Heart left ventricle (tissue), 13 donors: ENCODE results near the gene TRAPPC12.

ENCODE experiments used
- POLR2A ChIP-seq, 2 donors: fragments of 450-650 bp; IDR thresholded peaks; one replicate each; pipeline ENCODE4 v1.6.1; 2017; ENCODE audit warnings: antibody characterized with exemption in 2 of 2, mild to moderate bottlenecking in 2 of 2, moderate library complexity in 2 of 2
- TF ChIP-seq, protein P1 (sequence below), 12 donors: fragments of 200-600 bp; sonication (generic) in 4 of 12; IDR thresholded peaks; one replicate each; pipeline versions ENCODE4 v1.5.0 to v1.8.0; 2018 to 2022; ENCODE audit warnings: antibody characterized with exemption in 12 of 12, mild to moderate bottlenecking in 5 of 12
- donor health status: ischemic (EF 13 %, LVEDD 7.1; RV severe dilation, severe dysfunction).
- donor health status: DM: no; HTN: yes; CAD: no.
- donor health status: DM: no; HTN: no; CAD: no.
- donor health status: ischemic (EF 25% LVEDD 6.9; RV normal size, moderate dysfunction).
- donor health status: ischemic (EF 25% LVEDD 5.7; RV mildly dilated, moderate dysfunction).
- donor health status: ischemic (EF 35%, LVEDD 5.7; RV mildly dilated, moderate dysfunction).
- donor health status: nonischemic (EF 11% LVEDD 7.7; RV severe dilation, severe dysfunction).
- donor health status: DM: yes; HTN: yes; CAD: no.
- donor health status: PGD.
- donor health status: ischemic (EF 29% LVEDD 5.4; RV normal size, mild dysfunction).
- donor health status: nonischemic (EF 23%, LVEDD 6.1; RV moderate dilation, normal function).

GRCh38 chr2:3418766-3419404, 39.4 kb downstream of the TRAPPC12 start:
- TF ChIP-seq, protein P1, sequence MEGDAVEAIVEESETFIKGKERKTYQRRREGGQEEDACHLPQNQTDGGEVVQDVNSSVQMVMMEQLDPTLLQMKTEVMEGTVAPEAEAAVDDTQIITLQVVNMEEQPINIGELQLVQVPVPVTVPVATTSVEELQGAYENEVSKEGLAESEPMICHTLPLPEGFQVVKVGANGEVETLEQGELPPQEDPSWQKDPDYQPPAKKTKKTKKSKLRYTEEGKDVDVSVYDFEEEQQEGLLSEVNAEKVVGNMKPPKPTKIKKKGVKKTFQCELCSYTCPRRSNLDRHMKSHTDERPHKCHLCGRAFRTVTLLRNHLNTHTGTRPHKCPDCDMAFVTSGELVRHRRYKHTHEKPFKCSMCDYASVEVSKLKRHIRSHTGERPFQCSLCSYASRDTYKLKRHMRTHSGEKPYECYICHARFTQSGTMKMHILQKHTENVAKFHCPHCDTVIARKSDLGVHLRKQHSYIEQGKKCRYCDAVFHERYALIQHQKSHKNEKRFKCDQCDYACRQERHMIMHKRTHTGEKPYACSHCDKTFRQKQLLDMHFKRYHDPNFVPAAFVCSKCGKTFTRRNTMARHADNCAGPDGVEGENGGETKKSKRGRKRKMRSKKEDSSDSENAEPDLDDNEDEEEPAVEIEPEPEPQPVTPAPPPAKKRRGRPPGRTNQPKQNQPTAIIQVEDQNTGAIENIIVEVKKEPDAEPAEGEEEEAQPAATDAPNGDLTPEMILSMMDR (IDR thresholded peaks at IDR 0.05), result no peak
- no peak for TF ChIP-seq POLR2A (IDR thresholded peaks at IDR 0.05)
